ENCODE measurements around the gene TGFB1. TPM values are rescaled to one million over a fixed set of nuclear protein-coding genes. Genes with fewer than 3 reads are reported as not detected.

Gene TGFB1
- total RNA-seq, 1 experiment from 2014 or later = 54.6 TPM

GRCh38 chr19:41298348-41298964 lies 55.3 kb downstream of the TGFB1 start:
- Histone ChIP-seq H3K27me3 (ENCODE audit: insufficient read depth, low read length) (no peaks in the 10 kb centered on the region), H3K79me2 (ENCODE audit: insufficient read depth, low read length) (peaks cover 41% of the 10 kb centered on the region; the same call in 1 of the 2 replicates), H3K4me3 (replicated peaks in 1 of 2; ENCODE audit: low read depth in 1 of 2, low read length in 2 of 2) (no peak overlapping the region), H3K9ac (ENCODE audit: low read length) (no peak overlapping the region), H3K4me1 (ENCODE audit: control insufficient read depth in 1 of 2, insufficient read depth in 2 of 2, low read length in 2 of 2) (no peaks in the 10 kb centered on the region), H3K27ac (ENCODE audit: low read depth, low read length) (no peak overlapping the region), H2AFZ (ENCODE audit: low read depth, low read length, poor library complexity, severe bottlenecking) (no peak overlapping the region), H3K9me3 (ENCODE audit: control insufficient read depth in 1 of 2, insufficient read depth in 1 of 2, low read depth in 1 of 2, low read length in 2 of 2) (no peaks in the 10 kb centered on the region), H3K4me2 (ENCODE audit: low read length) (no peak overlapping the region), H4K20me1 (ENCODE audit: insufficient read depth) (no peaks in the 10 kb centered on the region), H3K36me3 (ENCODE audit: control insufficient read depth in 1 of 2, insufficient read depth in 2 of 2, low read length in 2 of 2) (peaks cover 72 to 89% of the 10 kb centered on the region in 2 experiments), H3K9me2 (ENCODE audit: insufficient read depth) (no peaks in the 10 kb centered on the region)
- intact Hi-C loops (cut with micrococcal nuclease) = no loop called here
- POLR2A ChIA-PET = interaction anchor here (0.9 kb wide), 1 partner anchor 10 kb away, joined by 3 read pairs; no protein-coding TSS in a partner anchor
- CTCF ChIA-PET = interaction anchor here (1.8 kb wide), 1 partner anchor 10 kb away, joined by 5 read pairs; no protein-coding TSS in a partner anchor
- ATAC-seq (no peak), DNase-seq (ENCODE audit: low read depth, low spot score) (no peak)
- BruUV-seq (replicated peaks) = no TSS peak
- no peak for TF ChIP-seq ELF1 (IDR thresholded peaks at IDR 0.05; ENCODE audit: borderline replicate concordance, low read depth)
- no peak for TF ChIP-seq ZNF274 (IDR thresholded peaks at IDR 0.05; ENCODE audit: low read depth, low read length)
- no peak for TF ChIP-seq ZBTB33 (IDR thresholded peaks at IDR 0.05; ENCODE audit: extremely low read depth, insufficient replicate concordance, low read length)
- TF ChIP-seq FOSL1 (IDR thresholded peaks at IDR 0.05; ENCODE audit: low read depth) = no peak
- TF ChIP-seq TCF7L2 (IDR thresholded peaks at IDR 0.05; ENCODE audit: borderline replicate concordance, extremely low read depth, insufficient read depth, insufficient read length) = no peak
- no peak for TF ChIP-seq EZH2phosphoT487 (IDR thresholded peaks at IDR 0.05; ENCODE audit: borderline replicate concordance)
- no peak for TF ChIP-seq MAX (IDR thresholded peaks at IDR 0.05)
- no peak for TF ChIP-seq YY1 (IDR thresholded peaks at IDR 0.05; ENCODE audit: extremely low read depth, insufficient replicate concordance, low read depth, low read length)
- TF ChIP-seq RAD21 (IDR thresholded peaks at IDR 0.05; ENCODE audit: low read depth) = no peak
- RAD21 ChIA-PET (ENCODE audit: low non-redundant PET in 1 of 2, low total read pairs in 2 of 2, uncharacterized antibody in 2 of 2, unreplicated experiment in 2 of 2) = no interaction called here
